ENCODE results near the gene HSPA2.

DNA sequence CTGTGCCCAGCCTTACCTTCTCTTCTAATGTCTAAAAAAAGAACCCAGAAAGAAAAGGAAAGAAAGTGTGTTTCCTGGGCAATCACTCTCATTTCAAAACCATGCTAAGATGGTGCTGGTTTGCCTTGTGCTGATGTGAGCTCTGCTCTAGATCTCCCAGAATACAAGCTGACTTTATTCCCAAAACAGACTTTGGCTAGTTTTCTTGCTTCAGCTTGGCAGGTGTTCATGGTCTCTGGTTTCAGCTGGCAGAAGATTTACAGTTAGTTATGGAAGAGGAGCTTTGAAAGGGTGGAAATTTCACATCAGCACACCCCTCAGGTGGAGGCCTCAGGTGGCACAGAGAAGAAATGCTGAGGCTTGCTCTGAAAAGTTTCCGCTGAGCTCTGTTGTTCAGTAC is 43.6 kb downstream of the HSPA2 start:
- TF ChIP-seq CTCF (IDR thresholded peaks at IDR 0.05) (no peak), EZH2 (IDR thresholded peaks at IDR 0.05; ENCODE audit: borderline replicate concordance, insufficient read depth, low read depth, low read length, poor library complexity, severe bottlenecking) (no peak)

Measured in B cell (primary cell).